CD14-positive monocyte (primary cell): Measurements from ENCODE around the gene MRPS11. TPM values are rescaled to one million over a fixed set of nuclear protein-coding genes. Genes with fewer than 3 reads are reported as not detected.

Experiments
- DNase-seq, 3 donors: peaks; one replicate each; pipeline ENCODE4 v3.0.0-alpha.2; 2011 to 2022
- H2AFZ ChIP-seq: 2 replicates; pipeline ENCODE4 v1.6.0; 2012; ENCODE audit warnings: mild to moderate bottlenecking, low read depth, low read length, inconsistent platforms; ENCODE audit not compliant: insufficient read depth, poor library complexity, severe bottlenecking
- H3K27ac ChIP-seq, 2 donors: 1 replicate in 1 of 2; 2 replicates in 1 of 2; pipeline ENCODE4 v1.5.1; 2012 to 2013; ENCODE audit warnings: low read length in 2 of 2, control low read depth in 1 of 2, inconsistent platforms in 1 of 2, low read depth in 1 of 2, mild to moderate bottlenecking in 1 of 2
- H3K27me3 ChIP-seq, 2 donors: one replicate each; pipeline versions ENCODE4 v1.6.0 to v1.6.1; 2011 to 2013; ENCODE audit warnings: low read length in 2 of 2; ENCODE audit not compliant: control insufficient read depth in 2 of 2, insufficient read depth in 2 of 2
- H3K36me3 ChIP-seq, 2 donors: replicated peaks in 1 of 2; 1 replicate in 1 of 2; 2 replicates in 1 of 2; pipeline versions ENCODE4 v1.5.1 to v1.6.1; 2012 to 2013; ENCODE audit warnings: low read length in 2 of 2, control low read depth in 1 of 2, inconsistent platforms in 1 of 2, mild to moderate bottlenecking in 1 of 2; ENCODE audit not compliant: insufficient read depth in 2 of 2, control insufficient read depth in 1 of 2
- H3K4me1 ChIP-seq, 2 donors: 1 replicate in 1 of 2; 2 replicates in 1 of 2; pipeline versions ENCODE4 v1.5.1 to v1.6.1; 2012 to 2013; ENCODE audit warnings: low read length in 2 of 2, control low read depth in 1 of 2, inconsistent platforms in 1 of 2, mild to moderate bottlenecking in 1 of 2, moderate library complexity in 1 of 2; ENCODE audit not compliant: insufficient read depth in 2 of 2, control insufficient read depth in 1 of 2
- H3K4me2 ChIP-seq: replicated peaks from 2 replicates; pipeline ENCODE3; 2012; ENCODE audit warnings: low read length, moderate library complexity, mild to moderate bottlenecking; ENCODE audit not compliant: poor library complexity, severe bottlenecking; ENCODE audit errors: extremely low read depth
- H3K4me3 ChIP-seq, 3 experiments: fragments of 200-600 bp in 1 of 3; sonication (generic) in 1 of 3; replicated peaks in 1 of 3; 1 replicate in 2 of 3; 2 replicates in 1 of 3; pipeline ENCODE4 v1.5.1; 2011 to 2013; ENCODE audit warnings: low read length in 3 of 3, mild to moderate bottlenecking in 3 of 3, control low read depth in 2 of 3, low read depth in 2 of 3, inconsistent platforms in 1 of 3, moderate library complexity in 1 of 3
- H3K79me2 ChIP-seq: 2 replicates; pipeline ENCODE4 v1.6.0; 2012; ENCODE audit warnings: mild to moderate bottlenecking, control low read depth, inconsistent platforms, low read length, moderate library complexity; ENCODE audit not compliant: insufficient read depth
- H3K9ac ChIP-seq: 2 replicates; pipeline ENCODE4 v1.6.0; 2017; ENCODE audit warnings: low read length, mild to moderate bottlenecking; ENCODE audit not compliant: insufficient read depth, poor library complexity, severe bottlenecking
- H3K9me3 ChIP-seq, 2 donors: replicated peaks in 1 of 2; 1 replicate in 1 of 2; 2 replicates in 1 of 2; pipeline versions ENCODE4 v1.5.1 to v1.6.1; 2012 to 2013; ENCODE audit warnings: low read length in 2 of 2, control low read depth in 1 of 2; ENCODE audit not compliant: control insufficient read depth in 1 of 2, insufficient read depth in 1 of 2
- H4K20me1 ChIP-seq: 2 replicates; pipeline ENCODE4 v1.6.0; 2012; ENCODE audit warnings: mild to moderate bottlenecking, low read length, control low read depth, moderate library complexity; ENCODE audit not compliant: insufficient read depth
- H3K27ac Mint-ChIP-seq, 7 donors: one replicate each; pipeline ENCODE4 v1.8.0; 2020; ENCODE audit warnings: mild to moderate bottlenecking in 7 of 7, mixed read lengths in 7 of 7, moderate library complexity in 6 of 7, inconsistent platforms in 2 of 7
- H3K27me3 Mint-ChIP-seq, 3 donors: one replicate each; pipeline ENCODE4 v1.8.0; 2021 to 2022; ENCODE audit warnings: low read depth in 3 of 3, mild to moderate bottlenecking in 3 of 3, mixed read lengths in 3 of 3, moderate library complexity in 3 of 3, inconsistent platforms in 1 of 3
- H3K36me3 Mint-ChIP-seq, 2 donors: one replicate each; pipeline ENCODE4 v1.8.0; 2020; ENCODE audit warnings: mixed read lengths in 2 of 2, inconsistent platforms in 1 of 2, mild to moderate bottlenecking in 1 of 2
- H3K4me1 Mint-ChIP-seq: one replicate; pipeline ENCODE4 v1.8.0; 2020; ENCODE audit warnings: mild to moderate bottlenecking, mixed read lengths
- H3K4me3 Mint-ChIP-seq, 2 donors: one replicate each; pipeline ENCODE4 v1.8.0; 2020; ENCODE audit warnings: mild to moderate bottlenecking in 2 of 2, mixed read lengths in 2 of 2, moderate library complexity in 1 of 2
- H3K9me3 Mint-ChIP-seq, 7 donors: one replicate each; pipeline ENCODE4 v1.8.0; 2020 to 2022; ENCODE audit warnings: mixed read lengths in 7 of 7, mild to moderate bottlenecking in 6 of 7, moderate library complexity in 6 of 7, inconsistent platforms in 2 of 7
- WGBS: methylation state at CpG from one replicate; pipeline ENCODE4 v1.1.5; 2013; ENCODE audit warnings: missing lambda C conversion rate; ENCODE audit not compliant: insufficient coverage; 5-methylcytosine and 5-hydroxymethylcytosine counted together
- intact Hi-C, 2 donors: fragments of 100-400 bp; cut with micrococcal nuclease; formaldehyde crosslinking; loops; one replicate each; pipeline versions ENCODE4 v1.15.0 to v1.15.1; 2023
- polyA plus RNA-seq, 3 donors: library from polyadenylated mRNA; depleted of rRNA in 1 of 3; unstranded in 2 of 3; stranded (reverse) in 1 of 3; fragments of 300-500 nt in 2 of 3; fragments of >200 nt in 1 of 3; fragmentation: Illumina TruSeq in 2 of 3; gene quantifications; 1 replicate in 2 of 3; 2 replicates in 1 of 3; pipeline ENCODE4 v1.2.3, GENCODE V29; 2012 to 2021
- TF ChIP-seq, protein P1 (sequence below): fragments of 200-600 bp; IDR thresholded peaks from one replicate; pipeline ENCODE4 v1.8.0; 2022; ENCODE audit warnings: antibody characterized with exemption, mild to moderate bottlenecking

MRPS11 gene
- polyA plus RNA-seq, 3 donors: 31.1 to 70.2 (median 65.2) TPM

DNA sequence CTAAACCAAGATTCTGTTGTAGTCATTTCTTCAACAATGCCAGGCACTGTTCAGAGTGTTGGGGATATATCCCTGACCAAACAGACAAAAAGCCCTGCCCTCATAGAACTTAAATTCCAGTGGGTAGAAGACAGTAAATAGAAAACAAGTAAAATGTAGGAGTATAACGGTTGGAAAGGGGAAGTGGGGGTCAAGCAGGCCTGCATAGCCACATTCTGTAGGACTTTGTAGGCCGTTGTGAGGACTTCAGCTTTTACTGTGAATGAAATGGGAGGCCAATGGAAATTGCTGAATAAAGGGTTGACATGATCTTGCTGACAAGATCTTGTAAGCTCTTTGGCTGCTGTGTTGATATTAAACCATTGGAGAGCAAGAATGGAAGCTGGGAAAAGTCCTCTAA is 1.8 kb downstream of the MRPS11 start:
- H3K27me3 ChIP-seq: no peaks in the 10 kb centered on the region
- no peaks in the 10 kb centered on the region for H4K20me1 ChIP-seq
- no peak for DNase-seq
- no peaks in the 10 kb centered on the region for H3K27me3 Mint-ChIP-seq
- no peak overlapping the region for H2AFZ ChIP-seq
- peaks cover 20% of the 10 kb centered on the region for H3K4me1 Mint-ChIP-seq
- intact Hi-C loops: loop anchor here (5.0 to 10.0 kb wide), 3 partner anchors 78 to 1105 kb away; partner anchors contain the start of genes AEN (in 2 of the 2), DET1 (in 1 of the 2) and TICRR (in 1 of the 2)
- no peak overlapping the region for H3K9ac ChIP-seq
- no peak overlapping the region for H3K4me2 ChIP-seq
- TF ChIP-seq, protein P1, sequence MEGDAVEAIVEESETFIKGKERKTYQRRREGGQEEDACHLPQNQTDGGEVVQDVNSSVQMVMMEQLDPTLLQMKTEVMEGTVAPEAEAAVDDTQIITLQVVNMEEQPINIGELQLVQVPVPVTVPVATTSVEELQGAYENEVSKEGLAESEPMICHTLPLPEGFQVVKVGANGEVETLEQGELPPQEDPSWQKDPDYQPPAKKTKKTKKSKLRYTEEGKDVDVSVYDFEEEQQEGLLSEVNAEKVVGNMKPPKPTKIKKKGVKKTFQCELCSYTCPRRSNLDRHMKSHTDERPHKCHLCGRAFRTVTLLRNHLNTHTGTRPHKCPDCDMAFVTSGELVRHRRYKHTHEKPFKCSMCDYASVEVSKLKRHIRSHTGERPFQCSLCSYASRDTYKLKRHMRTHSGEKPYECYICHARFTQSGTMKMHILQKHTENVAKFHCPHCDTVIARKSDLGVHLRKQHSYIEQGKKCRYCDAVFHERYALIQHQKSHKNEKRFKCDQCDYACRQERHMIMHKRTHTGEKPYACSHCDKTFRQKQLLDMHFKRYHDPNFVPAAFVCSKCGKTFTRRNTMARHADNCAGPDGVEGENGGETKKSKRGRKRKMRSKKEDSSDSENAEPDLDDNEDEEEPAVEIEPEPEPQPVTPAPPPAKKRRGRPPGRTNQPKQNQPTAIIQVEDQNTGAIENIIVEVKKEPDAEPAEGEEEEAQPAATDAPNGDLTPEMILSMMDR: no peak
- no peaks in the 10 kb centered on the region for H3K9me3 ChIP-seq
- H3K36me3 ChIP-seq: peaks cover 21 to 47% of the 10 kb centered on the region in 2 donors
- no peaks in the 10 kb centered on the region for H3K9me3 Mint-ChIP-seq
- H3K4me1 ChIP-seq: peaks cover 15 to 27% of the 10 kb centered on the region in 2 donors
- no peak overlapping the region for H3K27ac Mint-ChIP-seq
- H3K4me3 ChIP-seq: no peak overlapping the region
- peaks cover 28 to 32% of the 10 kb centered on the region in 2 donors for H3K36me3 Mint-ChIP-seq
- H3K79me2 ChIP-seq: peaks cover 31% of the 10 kb centered on the region
- WGBS: 79% methylated on average over 2 of the region's 2 CpGs
- no peak overlapping the region for H3K27ac ChIP-seq
- no peak overlapping the region for H3K4me3 Mint-ChIP-seq

DNA sequence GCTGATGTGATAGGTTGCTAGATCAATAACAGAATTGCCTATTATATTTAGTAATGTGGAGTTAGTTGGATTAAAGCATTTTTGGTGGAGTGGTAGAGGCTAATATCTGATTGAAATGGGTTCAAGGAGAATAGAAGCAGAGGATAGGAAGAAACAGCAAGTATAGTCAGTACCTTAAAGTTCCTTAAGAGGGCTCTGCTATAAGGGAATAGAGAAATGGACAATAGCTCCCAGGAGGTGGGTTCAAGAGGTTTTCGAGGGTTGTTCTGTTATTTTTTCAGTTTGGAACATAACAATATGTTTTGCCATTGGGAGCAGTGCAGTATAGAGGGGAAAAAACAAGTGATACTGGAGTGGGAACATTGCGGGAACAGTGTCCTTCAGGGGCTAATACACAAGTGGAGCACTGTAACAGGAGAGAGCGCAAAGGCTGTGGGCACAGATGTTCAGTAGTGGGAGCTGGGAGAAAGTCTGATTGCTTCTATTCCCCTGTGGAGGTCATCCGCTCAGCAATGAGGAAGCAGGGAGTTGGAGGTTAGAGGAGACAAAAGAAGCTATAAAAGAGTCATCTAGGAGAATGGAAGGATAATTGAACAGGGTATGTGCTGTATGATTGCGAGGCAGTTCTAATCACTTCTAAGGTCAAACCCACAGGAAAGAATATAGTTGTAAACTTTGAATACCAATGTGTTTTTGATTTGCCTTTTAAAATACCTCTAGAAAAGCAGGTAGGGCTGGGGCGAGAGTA is 3.3 kb downstream of the MRPS11 start:
- WGBS: 100% methylated on average over 4 of the region's 6 CpGs

More for the DNA sequence above, 3.3 kb downstream of the MRPS11 start:
- DNase-seq: no peak
- Mint-ChIP-seq H3K27ac (no peak overlapping the region), H3K4me1 (peaks cover 16% of the 10 kb centered on the region), H3K27me3 (no peaks in the 10 kb centered on the region), H3K36me3 (peaks cover 28 to 33% of the 10 kb centered on the region in 2 donors), H3K4me3 (no peak overlapping the region), H3K9me3 (no peaks in the 10 kb centered on the region)
- TF ChIP-seq, protein P1: no peak
- Histone ChIP-seq H2AFZ (no peak overlapping the region), H3K27ac (no peak overlapping the region), H4K20me1 (no peaks in the 10 kb centered on the region), H3K4me2 (no peak overlapping the region), H3K4me1 (peaks cover 15 to 27% of the 10 kb centered on the region in 2 donors), H3K36me3 (peaks cover 26 to 53% of the 10 kb centered on the region in 2 donors), H3K79me2 (peaks cover 31% of the 10 kb centered on the region), H3K4me3 (no peak overlapping the region), H3K9me3 (no peaks in the 10 kb centered on the region), H3K9ac (no peak overlapping the region), H3K27me3 (no peaks in the 10 kb centered on the region)
- intact Hi-C loops: no loop called here
